Loucy (cell line): ENCODE results near the gene MYBBP1A.

Experiments used
- H2AFZ ChIP-seq: fragments of 200-600 bp; sonication (generic); 2 replicates; pipeline ENCODE4 v1.6.0; 2016; ENCODE audit warnings: antibody characterized with exemption, mild to moderate bottlenecking, low read length, moderate library complexity
- H3F3A ChIP-seq: fragments of 200-600 bp; 2 replicates; pipeline ENCODE4 v1.6.0; 2016; ENCODE audit warnings: antibody characterized with exemption, low read depth, mild to moderate bottlenecking
- H3K27me3 ChIP-seq: fragments of 200-600 bp; sonication (generic); 2 replicates; pipeline ENCODE4 v1.6.1; 2014; ENCODE audit warnings: low read length, mild to moderate bottlenecking; ENCODE audit not compliant: insufficient read depth, poor library complexity, severe bottlenecking
- H3K36me3 ChIP-seq: fragments of 200-600 bp; sonication (generic); 2 replicates; pipeline ENCODE4 v1.6.1; 2016; ENCODE audit warnings: low read length; ENCODE audit not compliant: insufficient read depth
- H3K4me1 ChIP-seq: fragments of 200-600 bp; sonication (generic); 2 replicates; pipeline ENCODE4 v1.5.1; 2014; ENCODE audit warnings: low read length, mild to moderate bottlenecking; ENCODE audit not compliant: insufficient read depth, poor library complexity, severe bottlenecking
- H3K4me2 ChIP-seq: fragments of 200-600 bp; sonication (generic); 2 replicates; pipeline ENCODE4 v1.6.0; 2014; ENCODE audit warnings: antibody characterized with exemption, low read length, low read depth, mild to moderate bottlenecking; ENCODE audit not compliant: poor library complexity, severe bottlenecking
- H3K4me3 ChIP-seq: fragments of 200-600 bp; sonication (generic); 2 replicates; pipeline ENCODE4 v1.5.1; 2014; ENCODE audit warnings: low read length, mild to moderate bottlenecking, mixed read lengths; ENCODE audit not compliant: poor library complexity, severe bottlenecking
- H3K79me2 ChIP-seq: fragments of 200-600 bp; sonication (generic); 2 replicates; pipeline ENCODE4 v1.6.1; 2014; ENCODE audit warnings: low read length; ENCODE audit not compliant: insufficient read depth
- H3K9ac ChIP-seq: fragments of 200-600 bp; sonication (generic); 2 replicates; pipeline ENCODE4 v1.6.0; 2014; ENCODE audit warnings: mild to moderate bottlenecking, low read depth, low read length, moderate library complexity; ENCODE audit not compliant: poor library complexity, severe bottlenecking
- H3K9me2 ChIP-seq: fragments of 200-600 bp; sonication (generic); replicated peaks from 2 replicates; pipeline ENCODE4 v1.6.1; 2016; ENCODE audit warnings: low read depth, low read length, mixed read lengths
- H3K9me3 ChIP-seq: fragments of 200-600 bp; sonication (generic); 2 replicates; pipeline ENCODE4 v1.6.1; 2014; ENCODE audit warnings: mild to moderate bottlenecking, antibody characterized with exemption, low read length, low read depth; ENCODE audit not compliant: insufficient read depth
- H4K20me1 ChIP-seq: fragments of 200-600 bp; sonication (generic); 2 replicates; pipeline ENCODE4 v1.6.0; 2014; ENCODE audit warnings: antibody characterized with exemption, low read length, mild to moderate bottlenecking; ENCODE audit not compliant: insufficient read depth, poor library complexity, severe bottlenecking
- CTCF ChIP-seq: fragments of 200-600 bp; sonication (generic); conservative IDR thresholded peaks from 2 replicates; pipeline ENCODE4 v1.5.1; 2014; ENCODE audit warnings: mild to moderate bottlenecking, antibody characterized with exemption, low read length
- EZH2phosphoT487 ChIP-seq: fragments of 200-600 bp; IDR thresholded peaks from 2 replicates; pipeline ENCODE4 v1.6.1; 2018; ENCODE audit warnings: antibody characterized with exemption, mild to moderate bottlenecking, moderate library complexity, borderline replicate concordance

The MYBBP1A gene

GRCh38 chr17:4576161-4576558 lies 21.0 kb upstream of the MYBBP1A start:
- H3K4me3 ChIP-seq: no peak overlapping the region
- no peaks in the 10 kb centered on the region for H3K9me2 ChIP-seq
- H3K9ac ChIP-seq: no peak overlapping the region
- H3K4me1 ChIP-seq: no peaks in the 10 kb centered on the region
- no peak for TF ChIP-seq CTCF
- TF ChIP-seq EZH2phosphoT487: no peak
- no peak overlapping the region for H3K4me2 ChIP-seq
- no peak overlapping the region for H2AFZ ChIP-seq
- no peaks in the 10 kb centered on the region for H3K9me3 ChIP-seq
- H3K27me3 ChIP-seq: no peaks in the 10 kb centered on the region
- H3K79me2 ChIP-seq: no peaks in the 10 kb centered on the region
- H3K36me3 ChIP-seq: no peaks in the 10 kb centered on the region
- no peaks in the 10 kb centered on the region for H3F3A ChIP-seq
- H4K20me1 ChIP-seq: no peaks in the 10 kb centered on the region

GRCh38 chr17:4574448-4575045 lies 19.4 kb upstream of the MYBBP1A start:
- no peaks in the 10 kb centered on the region for H3K36me3 ChIP-seq
- no peak overlapping the region for H3K9ac ChIP-seq
- no peaks in the 10 kb centered on the region for H4K20me1 ChIP-seq
- H3K4me3 ChIP-seq: no peak overlapping the region
- no peak overlapping the region for H2AFZ ChIP-seq
- H3F3A ChIP-seq: no peaks in the 10 kb centered on the region
- no peaks in the 10 kb centered on the region for H3K9me2 ChIP-seq
- no peaks in the 10 kb centered on the region for H3K9me3 ChIP-seq
- peaks cover 6% of the 10 kb centered on the region for H3K4me1 ChIP-seq
- no peaks in the 10 kb centered on the region for H3K27me3 ChIP-seq
- TF ChIP-seq EZH2phosphoT487 (no peak), CTCF (no peak)
- no peaks in the 10 kb centered on the region for H3K79me2 ChIP-seq
- no peak overlapping the region for H3K4me2 ChIP-seq

GRCh38 chr17:4573669-4574068 lies 18.5 kb upstream of the MYBBP1A start:
- Histone ChIP-seq H3K9me2 (no peaks in the 10 kb centered on the region), H3K9me3 (no peaks in the 10 kb centered on the region), H3K4me3 (no peak overlapping the region), H3K9ac (no peak overlapping the region), H3K79me2 (no peaks in the 10 kb centered on the region), H4K20me1 (no peaks in the 10 kb centered on the region), H3K4me1 (peaks cover 10% of the 10 kb centered on the region), H2AFZ (no peak overlapping the region), H3F3A (no peaks in the 10 kb centered on the region), H3K36me3 (no peaks in the 10 kb centered on the region), H3K27me3 (no peaks in the 10 kb centered on the region), H3K4me2 (no peak overlapping the region)
- TF ChIP-seq CTCF (no peak), EZH2phosphoT487 (no peak)
